Esophagus squamous epithelium (tissue), 4 donors: ENCODE data around the gene ABCC2.

Source experiments
- CTCF ChIP-seq, 6 experiments: fragments of 450-650 bp in 4 of 6; fragments of 200-600 bp in 2 of 6; sonication (generic) in 2 of 6; IDR thresholded peaks; one replicate each; pipeline ENCODE4 v1.5.1; 2016 to 2019; ENCODE audit warnings: antibody characterized with exemption in 6 of 6, mild to moderate bottlenecking in 4 of 6, moderate library complexity in 4 of 6
- POLR2A ChIP-seq, 4 donors: fragments of 450-650 bp; IDR thresholded peaks; one replicate each; pipeline ENCODE4 v1.6.1; 2017; ENCODE audit warnings: antibody characterized with exemption in 4 of 4, mild to moderate bottlenecking in 4 of 4, moderate library complexity in 3 of 4

GRCh38 chr10:99860466-99860865, 78.0 kb downstream of the ABCC2 start:
- TF ChIP-seq CTCF (IDR thresholded peaks at IDR 0.05) (no peak), POLR2A (IDR thresholded peaks at IDR 0.05) (no peak)
